HG02938 (cell line): ENCODE data around the gene BTBD19.
"Not testable (repeated sequence)": the region's sequence is repeated elsewhere in the genome, so short reads cannot be mapped to it uniquely, and the experiment has no call there.

Source experiments
- ATAC-seq: cut with Tn5 transposase; IDR thresholded peaks from one replicate; pipeline ENCODE4 v1.9.1; 2021; ENCODE audit warnings: mild to moderate bottlenecking, moderate library complexity; ENCODE audit not compliant: unreplicated experiment

BTBD19 gene

GRCh38 chr1:44808938-44809917 is 905 bp downstream of the BTBD19 start:
- ATAC-seq = peak; percentile 34

DNA sequence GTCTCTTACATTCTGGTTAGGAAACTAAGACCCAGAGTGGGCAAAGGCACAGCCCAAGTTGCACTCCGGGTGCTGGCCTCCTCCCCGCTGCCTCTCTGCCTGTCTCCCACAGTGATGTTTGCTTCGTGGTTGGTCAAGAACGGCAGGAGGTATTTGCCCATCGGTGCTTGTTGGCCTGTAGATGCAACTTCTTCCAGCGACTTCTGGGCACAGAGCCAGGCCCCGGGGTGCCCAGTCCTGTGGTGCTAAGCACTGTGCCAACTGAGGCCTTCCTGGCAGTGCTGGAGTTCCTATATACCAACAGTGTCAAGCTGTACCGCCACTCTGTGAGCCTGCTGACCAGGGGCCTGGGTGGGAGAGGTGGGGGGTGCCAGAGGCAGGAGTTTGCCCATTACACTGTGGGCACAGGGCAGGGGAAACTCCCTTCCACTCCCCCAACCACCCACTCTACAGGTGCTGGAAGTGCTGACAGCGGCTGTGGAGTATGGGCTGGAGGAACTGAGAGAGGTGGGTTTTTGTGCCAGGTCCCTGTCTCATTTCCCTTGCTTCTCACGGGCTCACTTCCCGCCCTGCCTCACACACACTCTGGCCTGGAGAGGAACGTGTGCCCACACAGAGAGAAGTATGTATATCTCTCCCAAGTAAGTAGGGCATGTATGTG is 1.9 kb downstream of the BTBD19 start:
- ATAC-seq = no peak

DNA sequence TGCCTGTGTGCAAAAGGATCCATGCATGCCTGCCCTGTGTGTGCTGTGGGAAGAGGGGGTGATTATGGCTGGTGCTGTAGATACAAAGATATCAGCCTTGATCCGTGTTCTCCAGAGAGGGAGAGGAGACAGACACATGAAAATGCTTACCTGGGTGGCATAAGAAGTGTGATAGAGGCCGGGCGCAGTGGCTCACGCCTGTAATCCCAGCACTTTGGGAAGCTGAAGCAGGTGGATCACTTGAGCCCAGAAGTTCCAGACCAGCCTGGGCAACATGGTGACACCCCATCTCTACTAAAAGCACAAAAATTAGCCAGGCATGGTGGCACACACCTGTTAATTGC is 2.4 kb downstream of the BTBD19 start:
- not testable (repeated sequence) for ATAC-seq

GRCh38 chr1:44811234-44811633 is 2.9 kb downstream of the BTBD19 start:
- ATAC-seq = no peak

GRCh38 chr1:44812822-44813543 is 4.7 kb downstream of the BTBD19 start:
- no peak for ATAC-seq

DNA sequence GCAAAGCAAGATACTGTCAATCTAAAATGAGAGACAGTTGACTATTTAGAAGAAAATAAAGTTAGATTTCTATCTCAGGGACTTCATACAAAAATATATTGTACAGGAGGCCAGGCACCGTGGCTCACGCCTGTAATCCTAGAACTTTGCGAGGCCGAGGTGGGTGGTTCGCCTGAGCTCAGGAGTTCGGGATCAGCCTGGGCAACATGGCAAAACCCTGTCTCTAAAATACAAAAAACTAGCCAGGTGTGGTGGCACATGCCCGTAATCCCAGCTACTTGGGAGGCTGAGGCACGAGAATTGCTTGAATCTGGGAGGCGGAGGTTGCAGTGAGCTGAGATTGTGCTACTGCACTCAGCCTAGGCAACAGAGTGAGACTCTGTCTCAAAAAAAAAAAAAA is 7.6 kb downstream of the BTBD19 start:
- not testable (repeated sequence) for ATAC-seq

- no peak for ATAC-seq
Observed at GRCh38 chr1:44817307-44817706, 9.0 kb downstream of the BTBD19 start.

GRCh38 chr1:44817771-44818495 is 9.6 kb downstream of the BTBD19 start:
- no peak for ATAC-seq

DNA sequence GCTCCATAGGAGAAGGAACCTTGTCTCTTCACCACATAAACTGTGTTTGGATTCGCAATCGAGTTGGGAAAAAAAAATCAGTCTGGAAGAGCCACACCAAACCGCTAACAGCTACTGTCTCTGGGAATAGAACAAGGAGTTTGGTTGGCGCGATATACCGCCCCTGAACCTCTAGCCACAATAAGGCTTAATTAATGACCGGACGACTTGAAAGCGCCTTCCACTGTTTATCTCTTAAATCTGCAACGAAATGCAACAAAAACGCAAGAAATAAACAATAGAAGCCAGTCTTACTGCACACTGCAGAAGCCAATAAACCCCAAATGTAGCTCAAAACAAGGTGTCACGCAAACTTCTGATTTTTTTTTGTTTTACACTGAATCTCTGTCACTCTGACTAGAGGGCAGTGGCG is 10.9 kb downstream of the BTBD19 start:
- no peak for ATAC-seq

GRCh38 chr1:44819608-44820327 is 11.4 kb downstream of the BTBD19 start:
- peak; percentile 78 for ATAC-seq

DNA sequence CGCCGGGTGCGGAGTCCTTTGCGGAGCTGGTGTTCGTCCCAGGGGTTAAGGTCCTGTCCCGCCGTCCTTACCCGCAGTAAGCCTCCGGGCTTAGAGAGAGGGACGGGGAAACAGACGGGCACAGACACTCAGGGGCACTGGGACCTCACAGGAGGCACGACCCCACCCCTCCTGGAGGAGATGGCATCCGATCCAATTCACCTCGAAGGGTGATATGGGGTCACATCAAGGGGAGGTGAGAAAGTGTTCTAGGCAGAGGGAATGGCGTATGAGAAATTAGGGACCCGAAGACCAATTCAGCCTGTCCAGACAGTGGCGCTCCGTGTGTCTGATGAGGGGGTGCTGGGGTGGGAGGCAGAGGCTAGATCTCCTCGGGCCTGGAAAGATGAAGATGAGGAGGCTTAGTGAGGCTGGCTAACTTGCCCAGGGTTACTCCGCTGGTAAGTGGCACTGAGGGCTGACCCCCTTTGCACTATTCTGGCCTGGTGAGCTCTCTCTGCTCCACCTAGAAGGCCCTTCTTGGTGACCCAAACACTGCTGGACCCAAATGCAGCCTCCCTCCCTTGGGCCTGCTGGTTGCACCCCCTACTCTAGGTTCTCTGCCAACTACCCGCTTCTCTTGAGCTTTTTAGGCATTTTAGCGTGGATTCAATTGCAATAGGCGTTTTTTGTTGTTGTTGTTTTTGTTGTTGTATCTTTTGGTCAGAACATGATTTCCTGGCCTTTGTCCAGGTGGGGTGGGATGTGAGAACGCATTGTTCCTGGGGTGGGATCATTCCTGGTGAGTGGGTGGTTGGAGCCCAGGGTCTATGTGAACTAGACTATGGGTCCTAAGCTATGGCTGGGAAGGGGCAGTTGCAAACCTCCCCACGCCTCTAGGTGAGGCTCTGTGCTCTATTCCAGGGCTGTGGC is 12.3 kb downstream of the BTBD19 start:
- ATAC-seq = peak; percentile 3

GRCh38 chr1:44821240-44821715 is 13.0 kb downstream of the BTBD19 start:
- ATAC-seq = no peak

GRCh38 chr1:44822131-44822701 is 13.9 kb downstream of the BTBD19 start:
- no peak for ATAC-seq

DNA sequence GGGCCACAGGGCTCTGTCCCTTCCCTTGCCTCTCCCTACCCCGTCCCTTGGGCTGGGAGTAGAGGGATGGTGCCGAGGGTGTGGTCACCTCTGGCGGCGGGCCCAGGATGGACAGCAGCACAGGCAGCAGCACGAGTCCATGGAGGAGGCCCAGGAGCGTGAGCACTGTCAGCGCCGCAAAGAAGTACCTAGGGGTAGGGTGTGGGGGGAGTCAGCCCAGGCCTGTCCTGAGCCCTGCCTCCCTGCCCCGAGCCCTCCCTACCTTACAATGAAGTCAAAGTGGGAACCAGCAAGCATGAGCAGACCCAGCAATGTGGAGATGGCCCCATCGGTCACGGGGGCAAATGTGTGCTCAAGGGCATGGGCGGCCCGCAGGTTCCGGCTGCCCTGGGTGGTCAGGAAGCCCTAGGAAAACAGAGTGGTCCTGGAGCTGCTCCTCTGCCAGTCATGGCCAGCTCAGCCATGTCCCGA is 14.7 kb downstream of the BTBD19 start:
- no peak for ATAC-seq

DNA sequence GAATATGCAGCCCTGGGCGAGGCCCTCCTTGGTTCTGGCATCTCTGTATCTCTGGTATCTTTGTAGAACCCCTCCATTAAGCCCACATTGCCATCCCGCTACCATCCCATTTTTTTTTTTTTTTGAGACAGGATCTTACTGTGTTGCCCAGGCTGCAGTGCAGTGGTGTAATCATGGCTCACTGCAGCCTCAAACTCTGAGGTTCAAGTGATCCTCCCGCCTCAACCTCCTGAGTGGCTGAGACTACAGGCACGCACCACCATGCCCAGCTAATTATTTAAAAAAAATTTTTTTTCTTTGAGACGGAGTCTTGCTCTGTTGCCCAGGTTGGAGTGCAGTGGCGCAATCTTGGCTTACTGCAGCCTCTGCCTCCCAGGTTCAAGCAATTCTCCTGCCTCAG is 16.1 kb downstream of the BTBD19 start:
- ATAC-seq = not testable (repeated sequence)

GRCh38 chr1:44826375-44827196 is 18.3 kb downstream of the BTBD19 start:
- no peak for ATAC-seq

GRCh38 chr1:44827197-44828002 is 19.1 kb downstream of the BTBD19 start:
- ATAC-seq = no peak
